Renal pelvis (tissue), 12 donors: ENCODE results near the gene THAP7. TPM values are rescaled to one million over a fixed set of nuclear protein-coding genes. Genes with fewer than 3 reads are reported as not detected.
"Not testable (repeated sequence)": the region's sequence is repeated elsewhere in the genome, so short reads cannot be mapped to it uniquely, and the experiment has no call there.

Source experiments
- DNase-seq: peaks from one replicate; pipeline ENCODE4 v3.0.0-alpha.2; 2013
- long read RNA-seq, 16 experiments: transcript quantifications; one replicate each; lab custom pipeline, GENCODE V29; 2026
- polyA plus RNA-seq, 3 donors: library from polyadenylated mRNA; unstranded; fragments of 120-200 nt; gene quantifications; one replicate each; pipeline ENCODE4 v1.2.1, GENCODE V29; 2013; ENCODE audit not compliant: insufficient read length in 3 of 3

Gene THAP7, protein sequence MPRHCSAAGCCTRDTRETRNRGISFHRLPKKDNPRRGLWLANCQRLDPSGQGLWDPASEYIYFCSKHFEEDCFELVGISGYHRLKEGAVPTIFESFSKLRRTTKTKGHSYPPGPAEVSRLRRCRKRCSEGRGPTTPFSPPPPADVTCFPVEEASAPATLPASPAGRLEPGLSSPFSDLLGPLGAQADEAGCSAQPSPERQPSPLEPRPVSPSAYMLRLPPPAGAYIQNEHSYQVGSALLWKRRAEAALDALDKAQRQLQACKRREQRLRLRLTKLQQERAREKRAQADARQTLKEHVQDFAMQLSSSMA
- polyA plus RNA-seq: 10 to 100 TPM; 18.2 to 23.8 (median 22.4) TPM
- long read RNA-seq, donor 1, transcript THAP7-208 (3 exons, 1,957 nt): minor isoform, 7 of 29 reads
- long read RNA-seq, donor 1, transcript THAP7-202 (5 exons, 1,144 nt): major isoform, 10 of 29 reads
- long read RNA-seq, donor 1, transcript THAP7-204 (2 exons, 1,809 nt): minor isoform, 7 of 29 reads
- long read RNA-seq, donor 1, partial matches to known transcripts: 0 of 29 reads
- long read RNA-seq, donor 1, other reads (novel, unspliced or antisense): 0 of 29 reads
- long read RNA-seq, donor 2, transcript THAP7-208 (3 exons, 1,957 nt): minor isoform, 5 of 26 reads
- long read RNA-seq, donor 2, transcript THAP7-202 (5 exons, 1,144 nt): major isoform, 11 of 26 reads
- long read RNA-seq, donor 2, transcript THAP7-204 (2 exons, 1,809 nt): minor isoform, 10 of 26 reads
- long read RNA-seq, donor 2, partial matches to known transcripts: 0 of 26 reads
- long read RNA-seq, donor 2, other reads (novel, unspliced or antisense): 0 of 26 reads
- long read RNA-seq, donor 3, partial matches to known transcripts: 0 of 16 reads
- long read RNA-seq, donor 3, other reads (novel, unspliced or antisense): 0 of 16 reads
- long read RNA-seq, donor 4, transcript THAP7-201 (4 exons, 1,213 nt): minor isoform, 8 of 30 reads
- long read RNA-seq, donor 4, transcript THAP7-208 (3 exons, 1,957 nt): major isoform, 11 of 30 reads
- long read RNA-seq, donor 4, transcript THAP7-204 (2 exons, 1,809 nt): minor isoform, 6 of 30 reads
- long read RNA-seq, donor 4, transcript THAP7-202 (5 exons, 1,144 nt): minor isoform, 5 of 30 reads
- long read RNA-seq, donor 4, partial matches to known transcripts: 0 of 30 reads
- long read RNA-seq, donor 4, other reads (novel, unspliced or antisense): 0 of 30 reads
- long read RNA-seq, donor 5, transcript THAP7-208 (3 exons, 1,957 nt): major isoform, 5 of 13 reads
- long read RNA-seq, donor 5, partial matches to known transcripts: 0 of 13 reads
- long read RNA-seq, donor 5, other reads (novel, unspliced or antisense): 0 of 13 reads
- long read RNA-seq, donor 6, partial matches to known transcripts: 0 of 9 reads
- long read RNA-seq, donor 6, other reads (novel, unspliced or antisense): 0 of 9 reads
- long read RNA-seq, donor 7, transcript THAP7-208 (3 exons, 1,957 nt): major isoform, 10 of 23 reads
- long read RNA-seq, donor 7, transcript THAP7-204 (2 exons, 1,809 nt): minor isoform, 7 of 23 reads
- long read RNA-seq, donor 7, partial matches to known transcripts: 0 of 23 reads
- long read RNA-seq, donor 7, other reads (novel, unspliced or antisense): 0 of 23 reads
- long read RNA-seq, donor 8, partial matches to known transcripts: 0 of 8 reads
- long read RNA-seq, donor 8, other reads (novel, unspliced or antisense): 0 of 8 reads
- long read RNA-seq, donor 9, transcript THAP7-208 (3 exons, 1,957 nt): major isoform, 9 of 25 reads
- long read RNA-seq, donor 9, transcript THAP7-202 (5 exons, 1,144 nt): minor isoform, 7 of 25 reads
- long read RNA-seq, donor 9, transcript THAP7-204 (2 exons, 1,809 nt): minor isoform, 6 of 25 reads
- long read RNA-seq, donor 9, partial matches to known transcripts: 0 of 25 reads
- long read RNA-seq, donor 9, other reads (novel, unspliced or antisense): 0 of 25 reads
- long read RNA-seq, donor 10, transcript THAP7-208 (3 exons, 1,957 nt): minor isoform, 5 of 20 reads
- long read RNA-seq, donor 10, transcript THAP7-204 (2 exons, 1,809 nt): major isoform, 6 of 20 reads
- long read RNA-seq, donor 10, transcript THAP7-201 (4 exons, 1,213 nt): minor isoform, 5 of 20 reads
- long read RNA-seq, donor 10, partial matches to known transcripts: 0 of 20 reads
- long read RNA-seq, donor 10, other reads (novel, unspliced or antisense): 0 of 20 reads
- long read RNA-seq, donor 11, partial matches to known transcripts: 0 of 9 reads
- long read RNA-seq, donor 11, other reads (novel, unspliced or antisense): 0 of 9 reads
- long read RNA-seq, donor 12, transcript THAP7-208 (3 exons, 1,957 nt): major isoform, 11 of 29 reads
- long read RNA-seq, donor 12, transcript THAP7-204 (2 exons, 1,809 nt): minor isoform, 8 of 29 reads
- long read RNA-seq, donor 12, transcript THAP7-201 (4 exons, 1,213 nt): minor isoform, 6 of 29 reads
- long read RNA-seq, donor 12, partial matches to known transcripts: 0 of 29 reads
- long read RNA-seq, donor 12, other reads (novel, unspliced or antisense): 0 of 29 reads
- long read RNA-seq, donor 13, transcript THAP7-201 (4 exons, 1,213 nt): major isoform, 5 of 12 reads
- long read RNA-seq, donor 13, partial matches to known transcripts: 0 of 12 reads
- long read RNA-seq, donor 13, other reads (novel, unspliced or antisense): 0 of 12 reads
- long read RNA-seq, donor 14, transcript THAP7-202 (5 exons, 1,144 nt): minor isoform, 5 of 28 reads
- long read RNA-seq, donor 14, transcript THAP7-204 (2 exons, 1,809 nt): major isoform, 11 of 28 reads
- long read RNA-seq, donor 14, transcript THAP7-208 (3 exons, 1,957 nt): minor isoform, 8 of 28 reads
- long read RNA-seq, donor 14, partial matches to known transcripts: 0 of 28 reads
- long read RNA-seq, donor 14, other reads (novel, unspliced or antisense): 0 of 28 reads
- long read RNA-seq, donor 15, transcript THAP7-208 (3 exons, 1,957 nt): minor isoform, 9 of 30 reads
- long read RNA-seq, donor 15, transcript THAP7-204 (2 exons, 1,809 nt): major isoform, 14 of 30 reads
- long read RNA-seq, donor 15, partial matches to known transcripts: 0 of 30 reads
- long read RNA-seq, donor 15, other reads (novel, unspliced or antisense): 0 of 30 reads
- long read RNA-seq, donor 16, transcript THAP7-204 (2 exons, 1,809 nt): major isoform, 9 of 24 reads
- long read RNA-seq, donor 16, transcript THAP7-202 (5 exons, 1,144 nt): minor isoform, 5 of 24 reads
- long read RNA-seq, donor 16, transcript THAP7-208 (3 exons, 1,957 nt): minor isoform, 7 of 24 reads
- long read RNA-seq, donor 16, partial matches to known transcripts: 0 of 24 reads
- long read RNA-seq, donor 16, other reads (novel, unspliced or antisense): 0 of 24 reads

GRCh38 chr22:21001601-21002325 is at the start of gene THAP7:
THAP7 (minus strand) TSS chr22:21002118; CDS start chr22:21001911, 207 bp downstream.
- DNase-seq: peak; percentile 96

- DNase-seq: no peak
Measured at GRCh38 chr22:21051145-21051830, 49.4 kb upstream of the THAP7 start.

DNA sequence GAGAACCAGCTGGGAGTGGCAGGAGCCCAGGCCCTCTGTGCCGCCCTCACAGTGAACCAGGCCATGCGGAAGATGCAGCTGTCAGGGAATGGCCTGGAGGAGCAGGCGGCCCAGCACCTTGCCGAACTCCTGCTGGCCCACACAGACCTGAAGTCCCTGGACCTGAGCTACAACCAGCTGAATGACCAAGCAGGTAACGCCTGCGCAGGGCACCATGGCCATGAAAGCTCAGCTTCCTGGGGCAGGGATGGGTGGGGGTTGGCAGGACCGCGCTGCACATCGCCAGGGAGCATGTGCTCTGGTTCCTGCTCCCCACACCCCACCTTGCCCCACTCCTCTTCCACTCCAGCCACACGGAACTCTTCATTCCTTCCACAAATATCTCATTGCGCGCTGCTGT is 47.0 kb upstream of the THAP7 start:
- DNase-seq: not testable (repeated sequence)

DNA sequence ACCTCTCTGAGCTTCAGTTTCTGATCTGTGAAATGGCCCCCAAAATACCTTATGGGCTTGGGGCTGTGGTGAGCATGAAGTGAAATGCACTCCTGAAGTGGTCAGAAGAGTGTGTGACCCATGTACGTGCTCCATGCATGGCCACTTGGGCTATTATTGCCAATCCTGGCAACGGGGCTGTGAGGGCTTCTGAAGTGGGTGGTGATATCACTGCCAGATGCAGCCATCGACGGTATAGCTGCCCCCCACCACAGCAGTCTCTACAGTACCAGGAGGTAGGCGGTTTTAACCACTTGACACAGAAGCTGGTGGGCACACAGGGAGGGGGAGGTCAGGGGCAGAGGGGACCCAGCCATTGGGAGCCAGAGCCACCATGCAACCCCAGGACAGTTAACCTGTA is 46.5 kb upstream of the THAP7 start:
- not testable (repeated sequence) for DNase-seq

GRCh38 chr22:21047730-21048129 is 45.8 kb upstream of the THAP7 start:
- DNase-seq: no peak

GRCh38 chr22:21047035-21047661 is 45.2 kb upstream of the THAP7 start:
- no peak for DNase-seq

DNA sequence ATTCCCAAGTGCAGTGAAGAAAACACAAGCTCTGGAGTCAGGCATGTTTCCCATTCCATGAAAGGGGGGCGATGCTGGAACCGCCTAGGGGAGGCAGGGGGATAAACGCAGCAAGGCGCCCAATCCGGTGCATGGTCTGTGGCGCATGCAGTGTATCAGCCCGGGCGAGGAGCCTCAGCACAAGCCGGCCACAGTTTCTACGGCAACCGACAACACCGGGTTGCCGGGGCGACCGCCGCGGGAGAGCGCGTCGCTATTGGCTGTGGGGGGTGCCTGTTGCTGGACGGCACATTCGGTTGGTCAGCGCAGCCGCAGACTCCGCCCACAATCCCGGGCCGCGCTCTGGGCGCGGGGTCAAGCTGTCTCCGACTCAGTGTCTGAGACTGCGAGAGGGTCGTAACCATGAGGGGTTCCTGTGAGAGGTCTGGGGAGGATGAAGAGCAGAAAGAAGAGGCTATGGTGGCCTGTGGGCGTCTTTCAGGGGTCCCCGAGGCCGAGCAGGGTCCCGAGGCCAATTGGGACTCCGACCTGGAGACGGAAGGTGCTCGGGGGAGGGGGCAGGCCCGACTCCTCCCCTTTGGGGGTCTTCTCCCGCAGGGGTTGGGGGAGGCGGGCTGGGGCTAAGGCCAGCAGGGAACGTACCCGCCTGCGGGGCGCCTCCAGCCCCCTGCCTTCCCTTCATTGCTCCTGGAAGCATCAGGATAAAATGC is 43.8 kb upstream of the THAP7 start, which contains the start of gene LRRC74B:
TSS of gene LRRC74B (plus strand) at position 362 of the 710 bp plus-strand sequence. CDS start at position 403, 41 bp downstream.
- peak; percentile 90 for DNase-seq

DNA sequence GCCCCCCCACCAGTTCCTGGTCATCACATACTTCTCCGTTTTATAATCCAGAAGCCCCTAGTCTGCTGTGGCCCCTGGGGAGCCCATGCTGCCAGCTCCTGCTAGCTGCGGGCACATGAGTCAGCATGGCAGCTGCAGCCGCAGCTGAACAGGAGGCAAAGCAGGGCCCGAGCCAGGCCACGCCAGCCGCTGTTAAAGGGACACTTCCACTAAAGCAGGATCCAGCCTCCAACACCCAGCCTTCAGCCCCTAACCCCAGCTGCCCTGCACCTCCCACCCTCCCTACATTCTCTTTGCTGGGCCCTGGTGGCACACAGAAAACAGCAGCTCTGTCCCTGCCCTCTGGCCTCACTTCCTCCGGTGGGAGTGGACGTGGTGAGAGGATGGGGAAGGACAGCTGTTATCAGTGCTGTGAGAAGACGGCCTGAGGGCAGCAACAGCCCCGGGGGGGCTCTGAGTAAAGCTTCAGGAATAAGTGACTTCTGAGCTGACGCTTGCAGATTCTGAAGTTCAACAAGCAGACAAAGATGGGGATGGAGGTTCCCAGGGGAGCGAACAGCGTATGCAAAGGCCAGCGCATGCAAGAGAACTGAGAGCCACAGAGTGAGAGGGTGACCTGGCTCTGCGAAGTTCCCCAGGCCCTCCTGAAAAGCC is 43.1 kb upstream of the THAP7 start:
- DNase-seq: no peak

GRCh38 chr22:21043860-21044535 is 42.1 kb upstream of the THAP7 start:
- DNase-seq: no peak

GRCh38 chr22:21042978-21043859 is 41.3 kb upstream of the THAP7 start:
- no peak for DNase-seq

GRCh38 chr22:21041937-21042336 is 40.0 kb upstream of the THAP7 start:
- no peak for DNase-seq

- not testable (repeated sequence) for DNase-seq
Measured at GRCh38 chr22:21039158-21039557, 37.2 kb upstream of the THAP7 start.
